Liver (tissue), 9 donors: ENCODE results near the gene HMGCS1. TPM values are rescaled to one million over a fixed set of nuclear protein-coding genes. Genes with fewer than 3 reads are reported as not detected.
"Not testable (repeated sequence)": the region's sequence is repeated elsewhere in the genome, so short reads cannot be mapped to it uniquely, and the experiment has no call there.

Experiments used
- DNase-seq: peaks from one replicate; pipeline ENCODE4 v3.0.0-alpha.2; 2017; ENCODE audit warnings: low spot score
- H3K27ac ChIP-seq, 2 donors: one replicate each; pipeline ENCODE4 v1.7.0; 2013; ENCODE audit warnings: inconsistent platforms in 2 of 2, low read length in 2 of 2, control low read depth in 1 of 2, low read depth in 1 of 2, mild to moderate bottlenecking in 1 of 2
- H3K27me3 ChIP-seq, 4 donors: one replicate each; pipeline versions ENCODE4 v1.6.1 to v1.7.0; 2013; ENCODE audit warnings: low read length in 3 of 4, inconsistent platforms in 1 of 4, mild to moderate bottlenecking in 1 of 4, moderate library complexity in 1 of 4; ENCODE audit not compliant: control insufficient read depth in 4 of 4, insufficient read depth in 4 of 4
- H3K36me3 ChIP-seq, 4 donors: one replicate each; pipeline versions ENCODE4 v1.6.1 to v1.7.0; 2013; ENCODE audit warnings: low read length in 3 of 4, mild to moderate bottlenecking in 3 of 4, low read depth in 1 of 4, moderate library complexity in 1 of 4; ENCODE audit not compliant: control insufficient read depth in 4 of 4, insufficient read depth in 3 of 4
- H3K4me1 ChIP-seq, 4 donors: one replicate each; pipeline versions ENCODE4 v1.6.1 to v1.7.0; 2013; ENCODE audit warnings: low read length in 3 of 4, mild to moderate bottlenecking in 3 of 4, moderate library complexity in 1 of 4; ENCODE audit not compliant: control insufficient read depth in 4 of 4, insufficient read depth in 4 of 4
- H3K4me3 ChIP-seq, 3 donors: one replicate each; pipeline versions ENCODE4 v1.6.1 to v1.7.0; 2013; ENCODE audit warnings: low read length in 3 of 3, control low read depth in 1 of 3, low read depth in 1 of 3, mild to moderate bottlenecking in 1 of 3
- H3K9ac ChIP-seq, 2 donors: one replicate each; pipeline ENCODE4 v1.7.0; 2013; ENCODE audit warnings: low read length in 2 of 2, mild to moderate bottlenecking in 2 of 2, moderate library complexity in 2 of 2, control low read depth in 1 of 2, low read depth in 1 of 2
- H3K9me3 ChIP-seq, 4 donors: one replicate each; pipeline versions ENCODE4 v1.6.1 to v1.7.0; 2013; ENCODE audit warnings: low read length in 3 of 4; ENCODE audit not compliant: control insufficient read depth in 4 of 4
- EGR1 ChIP-seq, 2 donors: IDR thresholded peaks; 2 replicates each; pipeline ENCODE4 v1.6.1; 2016 to 2018; ENCODE audit warnings: antibody characterized with exemption in 2 of 2, low read depth in 2 of 2
- GABPA ChIP-seq, 2 donors: IDR thresholded peaks in 1 of 2; conservative IDR thresholded peaks in 1 of 2; 2 replicates each; pipeline ENCODE4 v1.6.1; 2016; ENCODE audit warnings: antibody characterized with exemption in 2 of 2, mild to moderate bottlenecking in 1 of 2, moderate library complexity in 1 of 2
- NR2F2 ChIP-seq: IDR thresholded peaks from 2 replicates; pipeline ENCODE4 v1.6.1; 2016; ENCODE audit warnings: antibody characterized with exemption
- SP1 ChIP-seq: IDR thresholded peaks from 2 replicates; pipeline ENCODE4 v1.6.1; 2018; ENCODE audit warnings: antibody characterized with exemption, mild to moderate bottlenecking
- YY1 ChIP-seq: IDR thresholded peaks from 2 replicates; pipeline ENCODE4 v1.6.1; 2016; ENCODE audit warnings: antibody characterized with exemption, mild to moderate bottlenecking
- WGBS: extraction: QIAGEN DNeasy Blood & Tissue Kit; methylation state at CpG from one replicate; pipeline ENCODE4 v1.1.7; 2013; 5-methylcytosine and 5-hydroxymethylcytosine counted together
- polyA plus RNA-seq, 2 donors: library from polyadenylated mRNA; stranded (reverse) in 1 of 2; unstranded in 1 of 2; fragments of 200-250 nt in 1 of 2; fragments of >200 nt in 1 of 2; fragmentation: Nextera tagmentation in 1 of 2; extraction: Ambion mirVana in 1 of 2; gene quantifications; one replicate each; pipeline versions ENCODE4 v1.2.1 to v1.2.3, GENCODE V29; 2013 to 2015
- total RNA-seq, 2 donors: library from RNA; depleted of rRNA; stranded (reverse); fragments of >200 nt; gene quantifications; one replicate each; pipeline ENCODE4 v1.2.3, GENCODE V29; 2014
- TF ChIP-seq, protein P1 (sequence below): IDR thresholded peaks from 2 replicates; pipeline ENCODE4 v1.6.1; 2016; ENCODE audit warnings: antibody characterized with exemption, mild to moderate bottlenecking
- TF ChIP-seq, protein P2 (sequence below): IDR thresholded peaks from 2 replicates; pipeline ENCODE4 v1.6.1; 2016; ENCODE audit warnings: antibody characterized with exemption
- TF ChIP-seq, protein P3 (sequence below): IDR thresholded peaks from 2 replicates; pipeline ENCODE4 v1.6.1; 2016; ENCODE audit warnings: antibody characterized with exemption
- TF ChIP-seq, protein P4 (sequence below): IDR thresholded peaks from 2 replicates; pipeline ENCODE4 v1.6.1; 2016; ENCODE audit warnings: antibody characterized with exemption
- donor health status: healthy.
- donor health status: healthy.
- donor health status: healthy.
- donor health status: healthy.
- donor health status: healthy.

Gene HMGCS1
- total and polyA plus RNA-seq, 4 donors, result 41.7 to 878 (median 286) TPM

DNA sequence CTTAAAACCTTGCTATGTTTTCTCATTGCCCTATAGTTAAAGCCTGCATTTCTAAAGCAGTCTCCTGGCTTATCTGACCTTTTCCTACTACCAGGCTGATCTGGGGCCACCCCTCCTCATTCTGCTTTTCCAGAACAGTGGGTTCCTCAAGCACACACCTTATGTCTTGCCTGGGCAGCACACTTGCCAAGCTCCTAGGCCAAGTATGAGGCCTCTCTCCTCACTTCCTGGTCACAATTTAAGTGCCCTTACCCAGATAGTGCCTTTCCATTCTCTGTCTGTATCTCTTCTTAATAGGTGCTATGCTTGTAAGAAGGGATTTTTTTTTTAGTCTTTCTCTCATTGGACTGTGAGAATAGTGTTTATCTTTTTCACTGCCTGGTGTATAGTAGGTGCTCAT, 39.7 kb downstream of the HMGCS1 start:
- H3K4me1 ChIP-seq, result peaks cover 2 to 15% (median 4%) of the 10 kb centered on the region in 4 donors
- H3K27me3 ChIP-seq, result no peaks in the 10 kb centered on the region
- DNase-seq, result no peak
- H3K36me3 ChIP-seq, result no peaks in the 10 kb centered on the region
- no peak overlapping the region for H3K27ac ChIP-seq
- no peaks in the 10 kb centered on the region for H3K9me3 ChIP-seq
- TF ChIP-seq SP1, result no peak
- TF ChIP-seq YY1, result no peak
- TF ChIP-seq, protein P1, sequence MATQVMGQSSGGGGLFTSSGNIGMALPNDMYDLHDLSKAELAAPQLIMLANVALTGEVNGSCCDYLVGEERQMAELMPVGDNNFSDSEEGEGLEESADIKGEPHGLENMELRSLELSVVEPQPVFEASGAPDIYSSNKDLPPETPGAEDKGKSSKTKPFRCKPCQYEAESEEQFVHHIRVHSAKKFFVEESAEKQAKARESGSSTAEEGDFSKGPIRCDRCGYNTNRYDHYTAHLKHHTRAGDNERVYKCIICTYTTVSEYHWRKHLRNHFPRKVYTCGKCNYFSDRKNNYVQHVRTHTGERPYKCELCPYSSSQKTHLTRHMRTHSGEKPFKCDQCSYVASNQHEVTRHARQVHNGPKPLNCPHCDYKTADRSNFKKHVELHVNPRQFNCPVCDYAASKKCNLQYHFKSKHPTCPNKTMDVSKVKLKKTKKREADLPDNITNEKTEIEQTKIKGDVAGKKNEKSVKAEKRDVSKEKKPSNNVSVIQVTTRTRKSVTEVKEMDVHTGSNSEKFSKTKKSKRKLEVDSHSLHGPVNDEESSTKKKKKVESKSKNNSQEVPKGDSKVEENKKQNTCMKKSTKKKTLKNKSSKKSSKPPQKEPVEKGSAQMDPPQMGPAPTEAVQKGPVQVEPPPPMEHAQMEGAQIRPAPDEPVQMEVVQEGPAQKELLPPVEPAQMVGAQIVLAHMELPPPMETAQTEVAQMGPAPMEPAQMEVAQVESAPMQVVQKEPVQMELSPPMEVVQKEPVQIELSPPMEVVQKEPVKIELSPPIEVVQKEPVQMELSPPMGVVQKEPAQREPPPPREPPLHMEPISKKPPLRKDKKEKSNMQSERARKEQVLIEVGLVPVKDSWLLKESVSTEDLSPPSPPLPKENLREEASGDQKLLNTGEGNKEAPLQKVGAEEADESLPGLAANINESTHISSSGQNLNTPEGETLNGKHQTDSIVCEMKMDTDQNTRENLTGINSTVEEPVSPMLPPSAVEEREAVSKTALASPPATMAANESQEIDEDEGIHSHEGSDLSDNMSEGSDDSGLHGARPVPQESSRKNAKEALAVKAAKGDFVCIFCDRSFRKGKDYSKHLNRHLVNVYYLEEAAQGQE, result no peak
- TF ChIP-seq, protein P2, sequence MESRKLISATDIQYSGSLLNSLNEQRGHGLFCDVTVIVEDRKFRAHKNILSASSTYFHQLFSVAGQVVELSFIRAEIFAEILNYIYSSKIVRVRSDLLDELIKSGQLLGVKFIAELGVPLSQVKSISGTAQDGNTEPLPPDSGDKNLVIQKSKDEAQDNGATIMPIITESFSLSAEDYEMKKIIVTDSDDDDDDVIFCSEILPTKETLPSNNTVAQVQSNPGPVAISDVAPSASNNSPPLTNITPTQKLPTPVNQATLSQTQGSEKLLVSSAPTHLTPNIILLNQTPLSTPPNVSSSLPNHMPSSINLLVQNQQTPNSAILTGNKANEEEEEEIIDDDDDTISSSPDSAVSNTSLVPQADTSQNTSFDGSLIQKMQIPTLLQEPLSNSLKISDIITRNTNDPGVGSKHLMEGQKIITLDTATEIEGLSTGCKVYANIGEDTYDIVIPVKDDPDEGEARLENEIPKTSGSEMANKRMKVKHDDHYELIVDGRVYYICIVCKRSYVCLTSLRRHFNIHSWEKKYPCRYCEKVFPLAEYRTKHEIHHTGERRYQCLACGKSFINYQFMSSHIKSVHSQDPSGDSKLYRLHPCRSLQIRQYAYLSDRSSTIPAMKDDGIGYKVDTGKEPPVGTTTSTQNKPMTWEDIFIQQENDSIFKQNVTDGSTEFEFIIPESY, result no peak
- no peak for TF ChIP-seq GABPA (IDR thresholded peaks at IDR 0.05 in 1 of 2, conservative IDR thresholded peaks at IDR 0.05 in 1 of 2)
- no peak overlapping the region for H3K9ac ChIP-seq
- H3K4me3 ChIP-seq, result no peak overlapping the region

DNA sequence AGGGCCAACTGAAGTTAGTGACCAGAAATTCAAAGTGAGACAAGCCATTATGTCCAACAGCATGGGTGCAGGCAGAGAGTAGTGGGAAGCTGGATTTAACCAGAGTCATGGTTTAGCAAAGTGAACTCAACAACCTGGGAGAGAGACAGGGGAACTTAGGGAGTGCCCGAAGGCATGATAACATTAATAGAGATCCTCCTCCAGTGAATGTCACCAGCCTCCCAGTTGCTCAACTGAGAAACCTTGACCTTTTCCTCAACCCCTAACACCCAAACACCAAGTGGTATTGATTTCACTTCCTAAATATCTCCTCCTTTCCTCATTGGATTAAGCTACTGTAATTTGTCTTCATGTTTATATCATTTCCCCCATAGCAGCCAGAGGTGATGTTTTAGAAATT, 42.6 kb downstream of the HMGCS1 start:
- 48% methylated on average over 1 of the region's 1 CpG for WGBS
- TF ChIP-seq, protein P3, sequence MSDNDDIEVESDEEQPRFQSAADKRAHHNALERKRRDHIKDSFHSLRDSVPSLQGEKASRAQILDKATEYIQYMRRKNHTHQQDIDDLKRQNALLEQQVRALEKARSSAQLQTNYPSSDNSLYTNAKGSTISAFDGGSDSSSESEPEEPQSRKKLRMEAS, result no peak
- peak; percentile 8 for TF ChIP-seq NR2F2
- no peak for DNase-seq
- Histone ChIP-seq H3K27ac (no peak overlapping the region), H3K36me3 (no peaks in the 10 kb centered on the region), H3K4me3 (no peak overlapping the region), H3K9ac (no peak overlapping the region), H3K9me3 (no peaks in the 10 kb centered on the region), H3K27me3 (no peaks in the 10 kb centered on the region), H3K4me1 (peaks cover 2 to 15% (median 4%) of the 10 kb centered on the region in 4 donors)

DNA sequence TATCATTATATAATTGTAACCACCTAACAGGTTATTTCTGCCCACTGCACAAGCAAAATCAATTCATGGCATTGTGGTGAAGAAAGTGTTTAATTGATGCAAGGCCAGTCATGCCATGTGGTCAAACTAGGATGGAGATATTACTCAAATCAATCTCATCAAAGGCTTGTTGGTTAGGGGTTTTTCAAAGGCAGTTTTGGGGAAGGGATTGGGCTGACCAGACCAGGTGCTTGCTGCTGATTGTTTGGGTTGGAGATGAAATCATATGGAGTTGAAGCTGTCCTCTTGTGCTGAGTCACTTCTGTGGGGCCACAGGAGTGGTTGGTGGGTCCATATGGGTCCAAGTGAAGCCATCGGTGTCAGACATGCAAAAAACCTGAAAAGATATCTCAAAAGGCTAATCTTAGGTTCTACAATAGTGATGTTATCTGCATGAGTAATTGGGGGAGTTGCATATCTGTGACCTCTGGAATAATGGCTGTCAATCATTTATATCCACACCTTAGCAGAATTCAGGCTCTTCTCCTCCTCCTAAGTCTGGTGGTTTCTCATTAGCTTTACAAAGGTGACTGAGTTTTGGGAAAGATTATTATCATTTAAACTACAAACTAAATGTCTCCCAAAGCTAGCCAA, 44.9 kb downstream of the HMGCS1 start:
- no peak overlapping the region for H3K4me3 ChIP-seq
- DNase-seq, result no peak
- H3K27ac ChIP-seq, result no peak overlapping the region
- 85% methylated on average over 1 of the region's 1 CpG for WGBS
- H3K9ac ChIP-seq, result no peak overlapping the region
- TF ChIP-seq EGR1 (IDR thresholded peaks at IDR 0.05; ENCODE audit: low read depth in 2 of 2), result no peak
- TF ChIP-seq, protein P4, sequence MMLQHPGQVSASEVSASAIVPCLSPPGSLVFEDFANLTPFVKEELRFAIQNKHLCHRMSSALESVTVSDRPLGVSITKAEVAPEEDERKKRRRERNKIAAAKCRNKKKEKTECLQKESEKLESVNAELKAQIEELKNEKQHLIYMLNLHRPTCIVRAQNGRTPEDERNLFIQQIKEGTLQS, result no peak
- TF ChIP-seq, protein P2, result no peak
- TF ChIP-seq SP1, result no peak
- H3K9me3 ChIP-seq, result no peaks in the 10 kb centered on the region
- H3K36me3 ChIP-seq, result no peaks in the 10 kb centered on the region
- no peaks in the 10 kb centered on the region for H3K27me3 ChIP-seq
- no peaks in the 10 kb centered on the region for H3K4me1 ChIP-seq

DNA sequence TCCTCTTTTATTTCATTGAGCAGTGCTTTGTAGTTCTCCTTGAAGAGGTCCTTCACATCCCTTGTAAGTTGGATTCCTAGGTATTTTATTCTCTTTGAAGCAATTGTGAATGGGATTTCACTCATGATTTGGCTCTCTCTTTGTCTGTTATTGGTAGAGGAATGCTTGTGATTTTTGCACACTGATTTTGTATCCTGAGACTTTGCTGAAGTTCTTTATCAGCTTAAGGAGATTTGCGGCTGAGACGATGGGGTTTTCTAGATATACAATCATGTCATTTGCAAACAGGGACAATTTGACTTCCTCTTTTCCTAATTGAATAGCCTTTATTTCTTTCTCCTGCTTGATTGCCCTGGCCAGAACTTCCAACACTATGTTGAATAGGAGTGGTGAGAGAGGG, 50.9 kb downstream of the HMGCS1 start:
- not testable (repeated sequence) for H3K27me3 ChIP-seq, H3K4me3 ChIP-seq, DNase-seq, H3K9me3 ChIP-seq, H3K9ac ChIP-seq, H3K4me1 ChIP-seq, H3K36me3 ChIP-seq, H3K27ac ChIP-seq
- 91% methylated on average over 2 of the region's 2 CpGs for WGBS
